DND-41 (cell line): ENCODE results near the gene TRAPPC14.

ENCODE experiments used
- EZH2 ChIP-seq: IDR thresholded peaks from 3 replicates; pipeline ENCODE4 v1.6.1; 2012; ENCODE audit warnings: borderline replicate concordance, low read depth, mild to moderate bottlenecking, moderate library complexity, low read length, inconsistent platforms; ENCODE audit not compliant: severe bottlenecking
- TF ChIP-seq, protein P1 (sequence below): IDR thresholded peaks from 2 replicates; pipeline ENCODE4 v1.5.1; 2012; ENCODE audit warnings: borderline replicate concordance, low read length, moderate library complexity, mild to moderate bottlenecking; ENCODE audit not compliant: poor library complexity, severe bottlenecking; ENCODE audit errors: extremely low read depth

GRCh38 chr7:100159099-100159623, 638 bp upstream of the TRAPPC14 start:
- TF ChIP-seq, protein P1, sequence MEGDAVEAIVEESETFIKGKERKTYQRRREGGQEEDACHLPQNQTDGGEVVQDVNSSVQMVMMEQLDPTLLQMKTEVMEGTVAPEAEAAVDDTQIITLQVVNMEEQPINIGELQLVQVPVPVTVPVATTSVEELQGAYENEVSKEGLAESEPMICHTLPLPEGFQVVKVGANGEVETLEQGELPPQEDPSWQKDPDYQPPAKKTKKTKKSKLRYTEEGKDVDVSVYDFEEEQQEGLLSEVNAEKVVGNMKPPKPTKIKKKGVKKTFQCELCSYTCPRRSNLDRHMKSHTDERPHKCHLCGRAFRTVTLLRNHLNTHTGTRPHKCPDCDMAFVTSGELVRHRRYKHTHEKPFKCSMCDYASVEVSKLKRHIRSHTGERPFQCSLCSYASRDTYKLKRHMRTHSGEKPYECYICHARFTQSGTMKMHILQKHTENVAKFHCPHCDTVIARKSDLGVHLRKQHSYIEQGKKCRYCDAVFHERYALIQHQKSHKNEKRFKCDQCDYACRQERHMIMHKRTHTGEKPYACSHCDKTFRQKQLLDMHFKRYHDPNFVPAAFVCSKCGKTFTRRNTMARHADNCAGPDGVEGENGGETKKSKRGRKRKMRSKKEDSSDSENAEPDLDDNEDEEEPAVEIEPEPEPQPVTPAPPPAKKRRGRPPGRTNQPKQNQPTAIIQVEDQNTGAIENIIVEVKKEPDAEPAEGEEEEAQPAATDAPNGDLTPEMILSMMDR, result no peak
- no peak for TF ChIP-seq EZH2
